ENCODE results near the gene PANX1. TPM values are rescaled to one million over a fixed set of nuclear protein-coding genes. Genes with fewer than 3 reads are reported as not detected.
A peak's percentile ranks its signal among the peaks of the same experiment; 100 is the strongest.

PANX1 gene
- total RNA-seq, 1 donor from 2014 or later = 17.0 TPM

DNA sequence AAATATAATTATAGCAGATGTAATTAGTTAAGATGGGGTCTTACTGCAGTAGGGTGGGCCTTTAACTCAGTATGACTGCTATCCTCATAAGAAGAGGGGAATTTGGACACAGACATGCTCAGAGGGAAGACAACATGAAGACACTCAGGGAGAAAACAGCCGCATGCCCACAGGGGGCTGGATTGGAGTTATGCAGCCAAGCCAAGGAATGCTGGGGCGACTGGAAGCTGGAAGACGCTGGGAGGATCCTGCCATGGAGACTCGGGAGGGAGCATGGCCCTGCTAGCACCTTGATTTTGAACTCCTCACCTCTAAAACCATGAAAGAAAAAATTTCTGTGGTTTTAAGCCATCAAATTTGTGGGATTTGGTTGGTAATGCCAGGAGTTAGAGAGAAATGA is 40.9 kb downstream of the PANX1 start:
- DNase-seq (no peak), ATAC-seq (no peak)
- Histone ChIP-seq H3K4me3 (no peak overlapping the region), H3K27ac (no peak overlapping the region), H3K27me3 (ENCODE audit: low read depth) (no peaks in the 10 kb centered on the region), H3K4me1 (no peaks in the 10 kb centered on the region), H3K9me3 (no peaks in the 10 kb centered on the region), H3K36me3 (no peaks in the 10 kb centered on the region)
- TF ChIP-seq, protein P1, sequence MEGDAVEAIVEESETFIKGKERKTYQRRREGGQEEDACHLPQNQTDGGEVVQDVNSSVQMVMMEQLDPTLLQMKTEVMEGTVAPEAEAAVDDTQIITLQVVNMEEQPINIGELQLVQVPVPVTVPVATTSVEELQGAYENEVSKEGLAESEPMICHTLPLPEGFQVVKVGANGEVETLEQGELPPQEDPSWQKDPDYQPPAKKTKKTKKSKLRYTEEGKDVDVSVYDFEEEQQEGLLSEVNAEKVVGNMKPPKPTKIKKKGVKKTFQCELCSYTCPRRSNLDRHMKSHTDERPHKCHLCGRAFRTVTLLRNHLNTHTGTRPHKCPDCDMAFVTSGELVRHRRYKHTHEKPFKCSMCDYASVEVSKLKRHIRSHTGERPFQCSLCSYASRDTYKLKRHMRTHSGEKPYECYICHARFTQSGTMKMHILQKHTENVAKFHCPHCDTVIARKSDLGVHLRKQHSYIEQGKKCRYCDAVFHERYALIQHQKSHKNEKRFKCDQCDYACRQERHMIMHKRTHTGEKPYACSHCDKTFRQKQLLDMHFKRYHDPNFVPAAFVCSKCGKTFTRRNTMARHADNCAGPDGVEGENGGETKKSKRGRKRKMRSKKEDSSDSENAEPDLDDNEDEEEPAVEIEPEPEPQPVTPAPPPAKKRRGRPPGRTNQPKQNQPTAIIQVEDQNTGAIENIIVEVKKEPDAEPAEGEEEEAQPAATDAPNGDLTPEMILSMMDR (IDR thresholded peaks at IDR 0.05) = no peak
- intact Hi-C loops (cut with DNase I) = no loop called here

GRCh38 chr11:94169930-94170545 is 41.4 kb downstream of the PANX1 start:
- no peak overlapping the region for H3K4me3 ChIP-seq
- no peak overlapping the region for H3K27ac ChIP-seq
- TF ChIP-seq, protein P1 (IDR thresholded peaks at IDR 0.05) = no peak
- DNase-seq (no peak), ATAC-seq (no peak)
- no peaks in the 10 kb centered on the region for H3K36me3 ChIP-seq
- no peaks in the 10 kb centered on the region for H3K27me3 ChIP-seq (ENCODE audit: low read depth)
- no peaks in the 10 kb centered on the region for H3K9me3 ChIP-seq
- no peaks in the 10 kb centered on the region for H3K4me1 ChIP-seq
- intact Hi-C loops (cut with DNase I) = no loop called here

DNA sequence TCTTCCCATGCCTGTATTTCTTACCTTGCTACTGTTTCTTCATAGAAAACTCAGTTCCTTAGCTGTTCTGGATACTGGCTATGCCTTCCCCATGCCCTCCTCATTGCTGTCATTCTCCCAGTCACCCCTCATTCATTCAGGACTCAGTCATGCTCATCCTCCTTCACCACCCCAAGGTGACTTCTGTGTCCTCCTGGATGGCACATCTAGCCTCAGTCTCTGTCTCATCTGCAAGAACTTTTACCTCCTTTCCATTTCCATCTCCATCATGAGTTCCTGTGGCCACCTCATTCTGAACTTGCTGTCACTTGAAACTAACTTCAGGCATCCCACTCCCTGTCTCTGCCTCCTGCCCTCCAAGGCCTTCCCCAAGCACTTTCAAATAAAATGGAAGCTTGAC is 42.3 kb downstream of the PANX1 start:
- Histone ChIP-seq H3K4me1 (no peaks in the 10 kb centered on the region), H3K27ac (no peak overlapping the region), H3K27me3 (ENCODE audit: low read depth) (no peaks in the 10 kb centered on the region), H3K36me3 (no peaks in the 10 kb centered on the region), H3K9me3 (no peaks in the 10 kb centered on the region), H3K4me3 (no peak overlapping the region)
- no peak for ATAC-seq
- TF ChIP-seq, protein P1 (IDR thresholded peaks at IDR 0.05) = no peak
- DNase-seq = no peak
- intact Hi-C loops (cut with DNase I) = no loop called here

DNA sequence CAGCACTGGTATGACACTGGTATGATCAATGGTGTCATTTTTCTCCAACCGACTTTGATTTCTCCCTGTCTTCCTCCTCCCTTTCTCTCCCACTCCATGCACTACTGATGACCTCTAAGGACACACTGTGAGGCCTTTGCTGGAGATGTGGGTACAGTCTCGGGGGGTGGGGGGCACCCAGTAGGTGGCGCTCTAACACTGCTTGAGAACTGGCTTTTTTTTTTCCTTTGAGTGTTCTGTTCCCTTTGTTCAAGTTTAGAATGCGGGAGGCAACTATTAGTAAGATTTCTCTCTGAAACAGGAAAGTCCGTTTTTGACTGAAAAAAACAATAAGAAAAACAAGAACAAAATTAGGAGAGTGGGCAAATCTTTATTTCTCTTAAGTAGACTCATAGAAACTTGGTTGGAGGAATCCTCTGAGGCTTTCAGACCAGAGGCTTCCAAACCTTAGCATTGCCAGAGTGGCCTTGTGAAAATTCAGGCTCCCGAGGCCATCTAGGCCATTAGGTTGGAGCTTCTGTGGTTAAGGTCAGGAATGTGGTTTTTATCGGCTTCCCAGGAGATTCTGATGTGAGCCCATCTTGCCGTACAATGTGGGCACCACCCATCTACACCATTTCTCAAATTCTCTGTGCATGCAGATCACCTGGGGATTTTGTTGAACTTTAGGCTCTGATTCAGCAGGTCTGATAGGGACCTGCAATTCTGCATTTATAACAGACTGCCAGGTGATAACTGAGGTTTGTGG is 43.2 kb downstream of the PANX1 start:
- H3K4me3 ChIP-seq = no peak overlapping the region
- TF ChIP-seq, protein P1 (IDR thresholded peaks at IDR 0.05) = peak; percentile 54
- DNase-seq = peak; percentile 56

GRCh38 chr11:94175535-94175934 is 46.9 kb downstream of the PANX1 start:
- H3K27ac ChIP-seq = no peak overlapping the region
- intact Hi-C loops (cut with DNase I) = no loop called here
- no peaks in the 10 kb centered on the region for H3K4me1 ChIP-seq
- no peaks in the 10 kb centered on the region for H3K27me3 ChIP-seq (ENCODE audit: low read depth)
- peaks cover 22% of the 10 kb centered on the region for H3K36me3 ChIP-seq
- no peak overlapping the region for H3K4me3 ChIP-seq
- no peaks in the 10 kb centered on the region for H3K9me3 ChIP-seq
- no peak for DNase-seq
- no peak for ATAC-seq
- TF ChIP-seq, protein P1 (IDR thresholded peaks at IDR 0.05) = no peak

More for the DNA sequence above, 43.2 kb downstream of the PANX1 start:
- Histone ChIP-seq H3K4me1 (no peaks in the 10 kb centered on the region), H3K27ac (no peak overlapping the region), H3K9me3 (no peaks in the 10 kb centered on the region), H3K36me3 (no peaks in the 10 kb centered on the region), H3K27me3 (ENCODE audit: low read depth) (no peaks in the 10 kb centered on the region)
- intact Hi-C loops (cut with DNase I) = no loop called here
- ATAC-seq = peak; percentile 56 to 69

All from lower lobe of right lung (tissue), 2 donors.